Progenitor cell of endocrine pancreas (in vitro differentiated cells): Measurements from ENCODE around the gene SIX1. TPM values are rescaled to one million over a fixed set of nuclear protein-coding genes. Genes with fewer than 3 reads are reported as not detected.

Source experiments
- DNase-seq: peaks from one replicate; pipeline ENCODE4 v3.0.0; 2021; ENCODE audit warnings: low spot score; ENCODE audit not compliant: unreplicated experiment
- H3K27ac Mint-ChIP-seq: 2 replicates; pipeline ENCODE4 v1.8.0; 2021; ENCODE audit warnings: mild to moderate bottlenecking, moderate library complexity, mixed read lengths
- H3K27me3 Mint-ChIP-seq: 2 replicates; pipeline ENCODE4 v1.8.0; 2021; ENCODE audit warnings: mixed read lengths
- H3K36me3 Mint-ChIP-seq: 2 replicates; pipeline ENCODE4 v1.8.0; 2022; ENCODE audit warnings: mixed read lengths; ENCODE audit not compliant: insufficient read depth
- H3K4me1 Mint-ChIP-seq: 2 replicates; pipeline ENCODE4 v1.8.0; 2021; ENCODE audit warnings: low read depth, mixed read lengths
- H3K4me3 Mint-ChIP-seq: 2 replicates; pipeline ENCODE4 v1.8.0; 2021; ENCODE audit warnings: low read depth, mild to moderate bottlenecking, moderate library complexity, mixed read lengths
- H3K9me3 Mint-ChIP-seq: 2 replicates; pipeline ENCODE4 v1.8.0; 2021; ENCODE audit warnings: low read depth, mixed read lengths
- total RNA-seq: library from RNA; stranded (reverse); gene quantifications from 2 replicates; pipeline ENCODE4 v1.2.1, GENCODE V29; 2021
- TF ChIP-seq, protein P1 (sequence below): fragments of 200-600 bp; sonication (generic); IDR thresholded peaks from one replicate; pipeline ENCODE4 v1.5.0; 2021; ENCODE audit warnings: antibody characterized with exemption, mild to moderate bottlenecking; ENCODE audit not compliant: unreplicated experiment

Gene SIX1
- total RNA-seq, 1 donor from 2014 or later = 0.79 TPM

DNA sequence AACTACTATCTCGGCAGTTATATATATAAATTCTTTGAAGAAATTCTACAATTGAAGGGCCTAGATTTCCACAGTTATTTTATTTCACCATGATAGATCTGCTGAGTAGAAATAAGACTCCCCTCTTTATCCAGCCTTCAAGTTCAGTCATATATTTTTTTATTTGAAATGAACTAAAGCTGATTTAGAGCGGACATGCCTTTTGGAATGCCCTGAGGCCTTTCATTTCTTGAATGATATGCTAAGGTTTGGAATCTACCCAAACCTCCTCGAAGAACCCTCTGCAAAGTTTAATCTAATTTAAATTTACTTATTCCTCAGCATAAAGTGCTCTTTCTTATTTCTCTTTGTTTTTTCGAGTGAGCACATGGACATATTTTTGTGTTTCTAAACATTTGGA lies 15.1 kb downstream of the SIX1 start:
- no peak overlapping the region for H3K4me3 Mint-ChIP-seq
- TF ChIP-seq, protein P1, sequence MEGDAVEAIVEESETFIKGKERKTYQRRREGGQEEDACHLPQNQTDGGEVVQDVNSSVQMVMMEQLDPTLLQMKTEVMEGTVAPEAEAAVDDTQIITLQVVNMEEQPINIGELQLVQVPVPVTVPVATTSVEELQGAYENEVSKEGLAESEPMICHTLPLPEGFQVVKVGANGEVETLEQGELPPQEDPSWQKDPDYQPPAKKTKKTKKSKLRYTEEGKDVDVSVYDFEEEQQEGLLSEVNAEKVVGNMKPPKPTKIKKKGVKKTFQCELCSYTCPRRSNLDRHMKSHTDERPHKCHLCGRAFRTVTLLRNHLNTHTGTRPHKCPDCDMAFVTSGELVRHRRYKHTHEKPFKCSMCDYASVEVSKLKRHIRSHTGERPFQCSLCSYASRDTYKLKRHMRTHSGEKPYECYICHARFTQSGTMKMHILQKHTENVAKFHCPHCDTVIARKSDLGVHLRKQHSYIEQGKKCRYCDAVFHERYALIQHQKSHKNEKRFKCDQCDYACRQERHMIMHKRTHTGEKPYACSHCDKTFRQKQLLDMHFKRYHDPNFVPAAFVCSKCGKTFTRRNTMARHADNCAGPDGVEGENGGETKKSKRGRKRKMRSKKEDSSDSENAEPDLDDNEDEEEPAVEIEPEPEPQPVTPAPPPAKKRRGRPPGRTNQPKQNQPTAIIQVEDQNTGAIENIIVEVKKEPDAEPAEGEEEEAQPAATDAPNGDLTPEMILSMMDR = no peak

DNA sequence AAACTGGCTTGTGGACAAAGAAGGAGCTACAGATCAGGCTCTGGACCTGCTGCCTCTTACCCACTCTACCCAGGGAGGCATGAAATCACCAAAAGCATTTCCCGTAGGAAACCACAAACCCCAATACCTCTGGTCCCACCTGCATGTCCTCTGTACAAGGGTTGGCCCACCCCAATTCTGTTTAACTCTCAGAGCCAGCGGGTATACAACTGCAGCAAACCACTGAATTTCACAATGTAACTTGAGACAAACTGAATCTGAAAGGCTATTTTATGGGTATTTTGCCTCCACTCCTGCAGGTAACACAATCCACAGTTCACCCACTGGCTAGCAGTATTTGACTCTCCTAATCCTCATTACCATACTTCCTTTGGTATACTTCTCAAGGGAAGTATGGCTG lies 16.5 kb downstream of the SIX1 start:
- no peak overlapping the region for H3K4me3 Mint-ChIP-seq
- H3K27me3 Mint-ChIP-seq = peaks cover 44% of the 10 kb centered on the region
- no peaks in the 10 kb centered on the region for H3K9me3 Mint-ChIP-seq

More for the DNA sequence above, 15.1 kb downstream of the SIX1 start:
- Mint-ChIP-seq H3K4me1 (no peaks in the 10 kb centered on the region), H3K36me3 (no peaks in the 10 kb centered on the region), H3K27ac (no peak overlapping the region), H3K27me3 (peaks cover 52% of the 10 kb centered on the region), H3K9me3 (no peaks in the 10 kb centered on the region)
- no peak for DNase-seq

DNA sequence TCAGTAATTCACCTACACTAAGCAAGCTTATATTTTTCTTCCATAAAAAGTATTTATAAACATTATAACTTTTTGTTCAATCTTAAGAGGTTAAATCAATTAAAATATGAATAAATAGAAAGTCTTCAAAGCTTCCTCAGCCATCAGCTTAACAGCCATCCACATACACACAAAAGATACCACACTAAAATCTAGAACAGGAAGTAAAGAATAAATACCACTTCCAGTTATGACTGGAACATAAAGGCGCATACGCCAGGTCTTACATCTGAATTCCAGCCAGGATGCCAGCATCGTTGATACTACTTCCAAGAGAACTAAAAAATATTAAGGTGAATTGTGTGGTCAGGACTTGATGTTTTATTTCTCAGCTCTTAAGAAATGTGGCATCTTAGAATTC lies 17.0 kb downstream of the SIX1 start:
- Mint-ChIP-seq H3K4me1 (no peaks in the 10 kb centered on the region), H3K27ac (no peak overlapping the region), H3K27me3 (peaks cover 43% of the 10 kb centered on the region), H3K9me3 (no peaks in the 10 kb centered on the region), H3K36me3 (no peaks in the 10 kb centered on the region), H3K4me3 (no peak overlapping the region)
- TF ChIP-seq, protein P1 = no peak
- DNase-seq = no peak

More for the DNA sequence above, 16.5 kb downstream of the SIX1 start:
- H3K27ac Mint-ChIP-seq = no peak overlapping the region
- DNase-seq = no peak
- TF ChIP-seq, protein P1 = no peak
- no peaks in the 10 kb centered on the region for H3K4me1 Mint-ChIP-seq
- no peaks in the 10 kb centered on the region for H3K36me3 Mint-ChIP-seq

DNA sequence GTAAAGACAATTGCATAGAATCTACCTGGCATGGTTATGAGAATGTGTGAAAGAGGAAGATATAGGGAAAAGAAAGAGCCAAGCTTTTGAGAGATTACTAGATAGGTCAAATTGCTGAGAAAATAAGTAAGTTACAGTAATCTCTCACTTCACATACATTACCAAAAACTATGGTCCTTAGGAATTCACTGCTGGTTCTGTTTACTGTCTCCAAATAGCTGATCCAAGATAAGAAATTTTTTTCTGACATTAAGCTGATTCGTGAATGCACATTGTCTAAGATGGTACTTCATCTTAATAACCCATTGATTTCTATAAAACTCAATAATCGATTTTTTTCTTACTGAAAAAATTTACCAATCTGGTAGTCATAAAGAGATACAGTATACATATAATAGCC lies 17.4 kb downstream of the SIX1 start:
- Mint-ChIP-seq H3K36me3 (no peaks in the 10 kb centered on the region), H3K27ac (no peak overlapping the region), H3K4me3 (no peak overlapping the region), H3K4me1 (no peaks in the 10 kb centered on the region), H3K9me3 (no peaks in the 10 kb centered on the region), H3K27me3 (peaks cover 39% of the 10 kb centered on the region)
- DNase-seq = no peak
- TF ChIP-seq, protein P1 = no peak

DNA sequence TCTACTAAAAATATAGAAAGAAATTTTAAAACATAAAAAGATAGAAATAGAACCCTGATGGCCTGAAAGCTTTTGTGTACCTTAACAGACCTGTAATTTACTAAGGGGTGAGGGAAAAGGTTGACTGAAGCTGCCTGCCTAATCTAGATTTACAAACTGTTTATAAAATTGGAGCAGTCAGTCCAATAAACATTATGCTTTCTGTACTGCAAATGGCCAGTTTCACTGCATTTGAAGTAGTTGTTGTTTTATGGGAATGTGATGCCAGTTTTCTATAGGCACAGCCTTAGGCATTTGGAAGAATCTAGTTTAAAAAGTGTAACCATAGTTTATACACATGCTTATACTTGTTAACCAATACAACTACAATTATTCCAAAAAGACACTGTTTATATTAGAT lies 19.1 kb downstream of the SIX1 start:
- Mint-ChIP-seq H3K4me1 (peaks cover 4% of the 10 kb centered on the region), H3K9me3 (no peaks in the 10 kb centered on the region), H3K27ac (no peak overlapping the region), H3K36me3 (no peaks in the 10 kb centered on the region), H3K4me3 (no peak overlapping the region), H3K27me3 (peaks cover 26% of the 10 kb centered on the region)
- TF ChIP-seq, protein P1 = no peak
- no peak for DNase-seq
